Muscle layer of duodenum (tissue), 2 donors: ENCODE results near the gene ANKRD36.
"Not testable (repeated sequence)": the region's sequence is repeated elsewhere in the genome, so short reads cannot be mapped to it uniquely, and the experiment has no call there.

Experiments
- H3K27ac ChIP-seq: one replicate; pipeline ENCODE4 v1.7.0; 2013; ENCODE audit warnings: mild to moderate bottlenecking, low read length
- H3K27me3 ChIP-seq: one replicate; pipeline ENCODE4 v1.7.0; 2013; ENCODE audit warnings: low read depth, mild to moderate bottlenecking, control low read depth, low read length
- H3K36me3 ChIP-seq, 2 donors: one replicate each; pipeline ENCODE4 v1.7.0; 2013; ENCODE audit warnings: low read length in 2 of 2, control low read depth in 1 of 2, mild to moderate bottlenecking in 1 of 2; ENCODE audit not compliant: insufficient read depth in 2 of 2, control insufficient read depth in 1 of 2
- H3K4me1 ChIP-seq, 2 donors: one replicate each; pipeline ENCODE4 v1.7.0; 2013; ENCODE audit warnings: low read length in 2 of 2, mild to moderate bottlenecking in 2 of 2, control low read depth in 1 of 2, moderate library complexity in 1 of 2; ENCODE audit not compliant: insufficient read depth in 2 of 2, control insufficient read depth in 1 of 2
- H3K4me3 ChIP-seq, 2 donors: one replicate each; pipeline ENCODE4 v1.7.0; 2013; ENCODE audit warnings: low read length in 2 of 2, low read depth in 1 of 2, mild to moderate bottlenecking in 1 of 2
- H3K9me3 ChIP-seq, 2 donors: one replicate each; pipeline ENCODE4 v1.7.0; 2013; ENCODE audit warnings: low read length in 2 of 2, control low read depth in 1 of 2, mild to moderate bottlenecking in 1 of 2; ENCODE audit not compliant: control insufficient read depth in 1 of 2
- donor health status: healthy.

Gene ANKRD36

GRCh38 chr2:97166548-97166947, 53.6 kb downstream of the ANKRD36 start:
- peaks cover 0 to 14% of the 10 kb centered on the region in 2 donors for H3K36me3 ChIP-seq
- H3K4me1 ChIP-seq, H3K9me3 ChIP-seq: not testable (repeated sequence)

GRCh38 chr2:97167938-97168337, 55.0 kb downstream of the ANKRD36 start:
- H3K27me3 ChIP-seq, H3K9me3 ChIP-seq, H3K27ac ChIP-seq, H3K4me3 ChIP-seq, H3K4me1 ChIP-seq: not testable (repeated sequence)
- H3K36me3 ChIP-seq = peaks cover 0 to 14% of the 10 kb centered on the region in 2 donors

More at GRCh38 chr2:97166548-97166947, 53.6 kb downstream of the ANKRD36 start:
- not testable (repeated sequence) for H3K27ac ChIP-seq, H3K4me3 ChIP-seq, H3K27me3 ChIP-seq

- H3K4me1 ChIP-seq, H3K27me3 ChIP-seq, H3K4me3 ChIP-seq, H3K27ac ChIP-seq, H3K9me3 ChIP-seq: not testable (repeated sequence)
- H3K36me3 ChIP-seq = peaks cover 0 to 14% of the 10 kb centered on the region in 2 donors
Measured at GRCh38 chr2:97168583-97168982, 55.6 kb downstream of the ANKRD36 start.

- not testable (repeated sequence) for H3K36me3 ChIP-seq, H3K9me3 ChIP-seq, H3K4me3 ChIP-seq, H3K27ac ChIP-seq, H3K4me1 ChIP-seq, H3K27me3 ChIP-seq
Measured at GRCh38 chr2:97180391-97180790, 67.4 kb downstream of the ANKRD36 start.

GRCh38 chr2:97195349-97195748, 82.4 kb downstream of the ANKRD36 start:
- H3K27me3 ChIP-seq, H3K9me3 ChIP-seq, H3K4me3 ChIP-seq, H3K27ac ChIP-seq, H3K4me1 ChIP-seq: not testable (repeated sequence)
- H3K36me3 ChIP-seq = peaks cover 11 to 42% of the 10 kb centered on the region in 2 donors

GRCh38 chr2:97197251-97197650, 84.3 kb downstream of the ANKRD36 start:
- not testable (repeated sequence) for H3K27ac ChIP-seq, H3K4me3 ChIP-seq, H3K4me1 ChIP-seq, H3K27me3 ChIP-seq, H3K9me3 ChIP-seq
- peaks cover 11 to 40% of the 10 kb centered on the region in 2 donors for H3K36me3 ChIP-seq

GRCh38 chr2:97200887-97201286, 87.9 kb downstream of the ANKRD36 start:
- H3K27me3 ChIP-seq, H3K4me3 ChIP-seq, H3K9me3 ChIP-seq, H3K4me1 ChIP-seq, H3K27ac ChIP-seq: not testable (repeated sequence)
- H3K36me3 ChIP-seq = peaks cover 11 to 34% of the 10 kb centered on the region in 2 donors

GRCh38 chr2:97202643-97203250, 89.8 kb downstream of the ANKRD36 start:
- H3K27ac ChIP-seq, H3K27me3 ChIP-seq, H3K9me3 ChIP-seq, H3K4me1 ChIP-seq, H3K4me3 ChIP-seq: not testable (repeated sequence)
- H3K36me3 ChIP-seq = peaks cover 2 to 26% of the 10 kb centered on the region in 2 donors

GRCh38 chr2:97210325-97210724, 97.4 kb downstream of the ANKRD36 start:
- no peak overlapping the region for H3K27ac ChIP-seq
- H3K27me3 ChIP-seq = no peaks in the 10 kb centered on the region
- H3K9me3 ChIP-seq = no peaks in the 10 kb centered on the region
- no peak overlapping the region for H3K4me3 ChIP-seq
- H3K36me3 ChIP-seq = peaks cover 6 to 17% of the 10 kb centered on the region in 2 donors
- H3K4me1 ChIP-seq = no peaks in the 10 kb centered on the region

GRCh38 chr2:97215025-97215424, 102.1 kb downstream of the ANKRD36 start:
- H3K27me3 ChIP-seq, H3K4me1 ChIP-seq, H3K9me3 ChIP-seq, H3K27ac ChIP-seq, H3K4me3 ChIP-seq: not testable (repeated sequence)
- H3K36me3 ChIP-seq = peaks cover 6 to 14% of the 10 kb centered on the region in 2 donors

- H3K27ac ChIP-seq, H3K36me3 ChIP-seq, H3K4me3 ChIP-seq, H3K4me1 ChIP-seq, H3K9me3 ChIP-seq, H3K27me3 ChIP-seq: not testable (repeated sequence)
Measured at GRCh38 chr2:97230848-97231585, 118.1 kb downstream of the ANKRD36 start.

GRCh38 chr2:97232981-97233380, 120.0 kb downstream of the ANKRD36 start:
- H3K36me3 ChIP-seq, H3K27me3 ChIP-seq, H3K4me1 ChIP-seq, H3K4me3 ChIP-seq, H3K9me3 ChIP-seq, H3K27ac ChIP-seq: not testable (repeated sequence)
